GM12874 (cell line): Measurements from ENCODE around the gene ZSCAN23.

Experiments used
- TF ChIP-seq, protein P1 (sequence below): IDR thresholded peaks from 2 replicates; pipeline ENCODE4 v1.5.1; 2011; ENCODE audit warnings: low read depth, mild to moderate bottlenecking, control low read depth, low read length, moderate library complexity; ENCODE audit not compliant: insufficient read depth

The ZSCAN23 gene

DNA sequence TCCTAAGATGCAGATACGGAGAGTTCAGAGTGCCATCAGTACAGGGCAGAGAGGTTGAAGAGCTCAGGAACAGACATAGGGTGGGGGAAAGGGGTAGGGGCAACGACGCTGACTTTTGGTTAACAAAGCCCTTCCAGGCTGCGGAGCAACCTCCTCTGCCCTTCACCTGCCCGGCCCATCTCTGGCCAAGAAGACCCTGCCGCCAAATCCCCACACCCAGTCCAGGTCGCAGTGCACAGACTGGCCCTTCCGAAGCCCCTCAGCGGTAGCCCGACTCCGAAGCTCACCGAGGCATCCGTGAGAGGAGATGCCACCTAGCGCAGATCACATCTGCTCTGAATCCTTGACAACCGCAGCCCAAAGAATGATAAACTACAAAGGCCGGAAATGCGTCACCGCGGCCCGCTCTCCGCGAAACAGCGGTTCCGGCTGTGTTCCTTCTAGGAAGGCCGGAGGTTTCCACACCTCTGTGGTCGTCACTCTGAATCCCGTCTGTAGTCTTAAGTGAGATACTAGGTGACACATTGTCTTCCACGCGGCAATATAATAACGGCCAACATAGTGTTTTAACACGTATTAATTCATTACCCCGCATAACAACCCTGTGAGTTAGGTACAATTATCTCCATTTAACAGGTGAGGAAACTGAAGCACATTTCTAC lies at the start of gene ZSCAN23:
Gene ZSCAN23 (minus strand): TSS at position 380 of the 662 bp plus-strand sequence. CDS start 7,225 bp downstream, outside the sequence.
- TF ChIP-seq, protein P1, sequence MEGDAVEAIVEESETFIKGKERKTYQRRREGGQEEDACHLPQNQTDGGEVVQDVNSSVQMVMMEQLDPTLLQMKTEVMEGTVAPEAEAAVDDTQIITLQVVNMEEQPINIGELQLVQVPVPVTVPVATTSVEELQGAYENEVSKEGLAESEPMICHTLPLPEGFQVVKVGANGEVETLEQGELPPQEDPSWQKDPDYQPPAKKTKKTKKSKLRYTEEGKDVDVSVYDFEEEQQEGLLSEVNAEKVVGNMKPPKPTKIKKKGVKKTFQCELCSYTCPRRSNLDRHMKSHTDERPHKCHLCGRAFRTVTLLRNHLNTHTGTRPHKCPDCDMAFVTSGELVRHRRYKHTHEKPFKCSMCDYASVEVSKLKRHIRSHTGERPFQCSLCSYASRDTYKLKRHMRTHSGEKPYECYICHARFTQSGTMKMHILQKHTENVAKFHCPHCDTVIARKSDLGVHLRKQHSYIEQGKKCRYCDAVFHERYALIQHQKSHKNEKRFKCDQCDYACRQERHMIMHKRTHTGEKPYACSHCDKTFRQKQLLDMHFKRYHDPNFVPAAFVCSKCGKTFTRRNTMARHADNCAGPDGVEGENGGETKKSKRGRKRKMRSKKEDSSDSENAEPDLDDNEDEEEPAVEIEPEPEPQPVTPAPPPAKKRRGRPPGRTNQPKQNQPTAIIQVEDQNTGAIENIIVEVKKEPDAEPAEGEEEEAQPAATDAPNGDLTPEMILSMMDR: no peak

DNA sequence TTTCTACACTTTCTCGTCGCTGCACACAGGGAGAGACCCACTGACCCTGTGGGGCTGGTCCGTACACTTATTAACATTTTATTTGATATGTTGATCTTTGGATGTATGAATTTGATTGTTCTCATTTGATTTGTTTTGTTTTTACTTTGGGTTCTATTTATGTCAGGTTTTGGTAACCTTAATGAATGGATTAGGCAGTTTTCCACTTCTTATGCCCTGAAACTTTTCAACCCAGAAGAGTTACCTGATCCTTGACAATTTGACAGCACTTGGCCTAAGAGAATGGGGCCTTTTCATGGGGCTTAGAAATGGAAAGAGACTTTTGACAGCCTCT lies 48.7 kb upstream of the ZSCAN23 start:
- TF ChIP-seq, protein P1: no peak

DNA sequence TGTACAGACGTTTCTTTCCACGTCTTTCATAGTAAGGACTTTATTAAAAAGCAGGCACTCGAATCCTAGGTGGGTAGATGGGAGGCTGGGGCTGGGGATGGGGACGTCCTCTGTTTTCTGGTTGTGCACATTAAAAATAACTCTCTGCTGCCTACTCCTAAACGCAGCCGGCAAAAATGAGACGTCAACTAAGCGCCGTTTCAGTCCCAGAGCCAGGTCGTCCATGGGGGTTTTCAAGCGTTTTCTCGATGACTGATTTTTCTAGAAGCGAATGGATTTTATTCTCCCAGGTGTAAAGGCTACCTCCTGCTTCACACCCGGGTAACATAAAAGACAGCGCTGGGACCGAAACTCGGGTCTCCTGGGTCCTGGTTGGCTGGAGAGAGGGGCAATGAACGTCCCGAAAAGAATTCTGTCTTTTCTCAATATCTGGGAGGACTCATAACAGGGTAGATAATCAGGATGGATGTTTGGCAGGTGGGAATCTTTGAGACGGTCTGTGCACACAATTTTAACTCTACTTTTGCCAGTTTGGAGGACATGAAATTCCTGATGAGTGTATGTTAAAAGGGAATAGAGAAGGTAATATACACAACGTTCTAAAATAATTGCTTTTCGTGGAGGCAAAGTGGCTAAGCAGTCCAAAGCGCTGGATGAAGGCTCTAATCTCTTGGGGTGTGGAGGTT lies 47.1 kb upstream of the ZSCAN23 start:
- TF ChIP-seq, protein P1: no peak

DNA sequence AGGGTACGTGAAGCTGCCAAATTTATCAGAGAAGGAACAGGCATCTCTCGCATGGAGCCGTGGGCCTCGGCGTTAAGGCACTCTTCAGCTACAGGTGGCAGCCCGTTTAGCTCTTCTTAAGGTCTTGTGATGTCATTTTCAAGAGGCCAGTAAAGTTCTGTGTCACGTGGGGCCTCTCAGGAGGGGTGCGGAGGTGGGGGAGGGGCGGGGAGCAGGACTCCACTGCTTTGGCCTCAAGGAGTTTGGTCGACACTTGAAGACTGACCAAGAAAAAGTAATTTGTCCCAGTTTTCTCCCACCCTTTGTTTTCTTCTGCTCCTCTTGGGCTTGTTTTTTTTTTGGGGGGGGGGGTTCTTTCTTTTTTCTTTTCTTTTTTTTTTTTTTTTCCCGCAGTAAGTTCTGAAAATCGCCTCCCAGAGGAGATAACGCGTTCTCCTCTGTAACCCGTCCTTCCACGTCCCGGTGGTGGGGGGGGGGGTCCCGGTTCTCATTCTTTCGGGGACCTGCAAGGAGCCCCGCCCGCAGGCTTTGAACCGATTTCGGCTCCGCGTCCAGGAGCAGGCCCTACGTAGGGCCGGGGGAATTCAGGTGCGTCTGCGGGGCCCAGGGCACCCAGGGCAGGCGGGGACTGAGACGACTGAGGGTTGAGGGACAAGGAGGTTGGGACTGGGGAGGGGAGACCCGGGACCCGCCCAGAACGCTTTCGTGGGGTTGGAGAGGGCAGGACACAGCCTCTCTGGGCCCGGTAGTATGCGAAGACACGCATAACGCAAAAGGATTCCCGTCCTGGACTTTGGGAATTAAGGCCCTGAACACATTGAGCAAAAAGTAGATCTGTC lies 46.3 kb upstream of the ZSCAN23 start:
- TF ChIP-seq, protein P1: no peak

DNA sequence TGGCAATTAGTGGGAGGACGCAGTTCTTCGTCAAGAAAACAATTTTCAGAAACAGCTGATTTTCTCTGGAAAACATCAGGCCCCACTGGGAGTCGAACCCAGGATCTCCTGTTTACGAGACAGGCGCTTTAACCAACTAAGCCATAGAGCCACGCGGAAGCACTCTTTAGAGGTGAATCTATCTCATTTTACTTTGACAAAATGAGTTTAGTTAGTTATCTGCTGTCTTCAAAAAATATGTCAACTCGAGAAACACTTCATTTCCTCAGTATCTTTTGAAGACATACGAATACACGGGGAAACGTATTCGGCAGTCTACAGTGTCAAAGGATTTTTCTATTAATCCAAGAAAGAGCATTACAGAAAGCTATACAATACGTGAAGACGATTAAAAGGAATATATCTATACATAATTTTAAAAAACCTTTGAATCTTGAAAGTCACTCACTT lies 45.6 kb upstream of the ZSCAN23 start:
- TF ChIP-seq, protein P1: no peak

DNA sequence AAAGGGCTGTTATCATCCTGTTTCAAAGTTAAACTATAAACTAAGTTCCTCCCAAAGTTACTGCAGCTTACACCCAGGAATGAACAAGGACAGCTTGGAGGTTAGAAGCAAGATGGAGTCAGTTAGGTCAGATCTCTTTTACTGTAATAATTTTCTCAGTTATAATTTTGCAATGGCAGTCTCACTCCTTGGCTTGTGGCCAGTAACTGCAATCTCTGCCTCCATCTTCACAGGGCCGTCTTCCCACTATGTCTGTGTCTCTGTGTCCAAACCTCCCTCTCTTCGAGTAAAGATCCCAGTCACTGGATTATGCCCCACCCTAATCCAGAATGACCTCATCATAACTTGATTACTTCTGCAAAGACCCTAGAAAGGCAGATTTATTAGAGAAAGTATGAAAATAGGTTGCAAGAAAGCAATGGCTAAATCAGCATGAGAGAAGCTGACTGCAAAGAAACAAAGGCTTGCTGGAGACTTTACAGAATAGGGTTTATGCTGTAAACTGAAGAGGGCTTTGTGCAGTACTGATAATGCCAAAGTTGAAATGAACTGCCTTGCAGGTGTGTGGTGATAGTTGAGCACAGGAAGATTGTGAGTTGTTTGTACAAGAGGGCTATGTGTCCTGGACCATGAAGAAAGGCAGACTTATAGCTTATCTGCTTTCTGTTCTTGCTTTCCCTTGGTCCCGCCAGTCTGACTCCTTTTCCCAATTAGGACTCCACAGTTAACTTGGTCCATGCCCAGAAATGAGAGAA lies 43.9 kb upstream of the ZSCAN23 start:
- TF ChIP-seq, protein P1: no peak
